GM18868 (cell line): ENCODE measurements around the gene NLN.
A peak's percentile ranks its signal among the peaks of the same experiment; 100 is the strongest.
"Not testable (repeated sequence)": the region's sequence is repeated elsewhere in the genome, so short reads cannot be mapped to it uniquely, and the experiment has no call there.

Experiments used
- ATAC-seq: cut with Tn5 transposase; IDR thresholded peaks from one replicate; pipeline ENCODE4 v1.9.1; 2021; ENCODE audit warnings: mild to moderate bottlenecking, moderate library complexity; ENCODE audit not compliant: unreplicated experiment

NLN gene

GRCh38 chr5:65769539-65769938 is 47.5 kb downstream of the NLN start:
- ATAC-seq, result no peak

GRCh38 chr5:65771266-65771665 is 49.3 kb downstream of the NLN start:
- no peak for ATAC-seq

DNA sequence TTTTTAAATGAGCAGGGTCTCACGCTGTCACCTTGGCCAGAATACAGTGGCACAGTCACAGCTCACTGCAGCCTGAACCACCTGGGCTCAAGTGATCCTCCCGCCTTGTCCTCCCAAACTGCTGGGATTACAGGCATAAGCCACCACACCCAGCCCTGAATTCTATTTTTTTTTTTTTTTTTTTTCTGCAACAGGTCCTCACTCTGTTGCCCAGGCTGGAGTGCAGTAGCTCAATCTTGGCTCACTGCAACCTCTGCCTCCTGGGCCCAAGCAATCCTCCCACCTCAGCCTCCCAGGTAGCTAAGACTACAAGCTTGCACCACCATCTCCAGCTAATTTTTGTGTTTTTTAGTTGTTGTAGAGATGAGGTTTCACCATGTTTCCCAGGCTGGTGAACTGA is 51.0 kb downstream of the NLN start:
- ATAC-seq, result not testable (repeated sequence)

DNA sequence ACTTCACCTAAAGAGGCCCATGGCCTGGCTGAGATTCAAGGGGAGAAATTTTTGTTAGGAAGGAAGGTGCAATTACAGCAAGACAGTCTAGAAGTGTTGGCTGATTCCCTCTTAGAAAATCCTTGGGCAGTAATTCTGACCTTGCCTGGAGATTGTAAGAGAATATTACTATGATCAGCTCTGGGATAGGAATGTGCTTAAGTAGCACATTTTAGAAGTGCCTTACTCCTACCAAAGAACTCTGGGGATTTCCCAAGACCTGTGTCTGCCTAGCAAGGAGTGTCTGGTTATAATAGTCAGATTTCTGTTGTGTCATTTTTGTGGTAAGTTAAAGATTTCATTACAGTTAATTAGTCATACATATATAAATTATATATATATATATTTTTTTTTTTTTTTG is 52.3 kb downstream of the NLN start:
- ATAC-seq, result peak; percentile 74

DNA sequence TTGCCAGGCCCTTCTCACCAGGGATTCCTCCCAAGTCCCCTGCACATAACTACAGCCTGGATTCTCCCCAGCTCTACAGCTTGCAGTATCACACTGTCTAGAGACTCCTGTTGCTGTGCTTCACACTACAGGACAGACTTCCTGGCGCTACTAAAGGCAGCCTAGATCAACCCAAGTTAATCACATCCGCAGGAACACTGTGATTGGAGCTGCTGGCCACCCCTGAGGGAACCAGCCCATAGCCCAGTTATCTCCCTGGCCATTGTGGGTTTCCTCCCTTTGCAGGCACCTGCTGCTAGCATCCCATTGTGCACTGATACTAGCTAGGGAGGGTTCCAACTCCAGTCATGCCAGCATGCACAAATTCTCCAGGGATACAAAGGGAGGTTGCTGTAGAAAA is 53.5 kb downstream of the NLN start:
- ATAC-seq, result no peak

DNA sequence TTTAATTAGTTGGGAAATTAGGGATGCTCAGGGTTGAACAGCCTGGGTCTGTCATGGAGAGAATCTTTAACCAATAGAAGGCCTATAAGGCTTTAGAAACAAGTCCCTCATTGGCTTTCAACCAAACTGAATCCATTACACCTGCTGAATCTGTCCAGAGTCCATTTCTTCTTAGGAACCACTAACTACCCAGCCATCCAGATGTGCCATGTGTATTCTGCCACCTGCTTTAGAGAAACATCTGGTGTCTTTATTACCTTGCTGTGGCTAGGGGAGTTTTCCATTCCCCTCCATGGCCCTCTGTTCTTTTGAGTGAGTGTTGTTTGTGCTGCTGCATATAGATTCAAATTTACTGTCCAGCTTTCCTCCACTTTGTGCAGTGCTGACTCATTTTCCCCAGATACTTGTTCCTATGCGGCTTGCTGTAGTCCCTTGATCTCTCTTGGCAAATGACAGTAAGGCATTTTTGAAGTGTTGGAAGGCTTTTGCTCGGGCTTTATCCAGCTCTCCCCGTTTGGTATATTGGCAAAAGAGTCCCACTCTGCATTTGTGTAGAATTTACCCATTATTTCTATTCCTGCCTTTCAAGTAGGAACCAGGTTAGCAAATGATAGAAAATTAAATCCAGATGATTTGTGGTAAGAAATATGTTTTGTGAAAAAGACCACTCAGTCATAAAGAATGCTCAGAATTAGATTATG is 54.6 kb downstream of the NLN start:
- ATAC-seq, result no peak

DNA sequence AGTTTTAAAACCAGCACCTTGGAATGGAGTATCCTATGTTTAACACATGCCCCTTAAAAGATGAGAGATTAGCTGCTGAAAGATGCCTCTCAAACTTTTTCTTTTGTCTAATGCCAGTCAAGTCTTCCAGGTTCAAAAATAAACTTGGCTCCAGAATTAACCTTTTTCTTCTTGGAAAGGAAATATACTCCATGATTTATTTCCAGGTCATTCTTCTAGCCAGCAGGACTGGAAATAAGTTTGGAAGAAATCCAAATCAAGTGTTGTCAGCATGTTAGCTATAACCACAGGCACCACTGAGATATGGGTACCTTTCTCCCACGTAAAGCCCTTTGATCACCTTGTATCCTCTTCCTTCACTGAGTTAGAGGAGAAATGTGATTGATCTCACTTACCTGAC is 56.1 kb downstream of the NLN start:
- no peak for ATAC-seq

DNA sequence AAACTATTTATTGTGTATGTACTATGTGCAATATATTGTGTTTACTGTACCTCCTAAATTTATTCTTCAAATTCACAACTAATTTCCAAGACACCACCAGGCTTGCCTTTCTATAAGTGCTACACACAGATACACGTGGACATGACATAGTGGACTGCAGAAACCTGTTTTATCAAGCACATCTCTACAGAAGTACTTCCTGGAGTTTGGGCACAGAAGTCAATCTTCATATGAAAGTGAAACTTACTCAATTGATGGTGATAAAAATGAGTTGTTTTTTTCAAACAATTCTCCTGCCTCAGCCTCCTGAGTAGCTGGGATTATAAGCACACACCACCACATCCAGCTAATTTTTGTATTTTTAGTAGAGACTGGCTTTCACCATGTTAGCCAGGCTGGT is 57.6 kb downstream of the NLN start:
- ATAC-seq, result peak; percentile 43

DNA sequence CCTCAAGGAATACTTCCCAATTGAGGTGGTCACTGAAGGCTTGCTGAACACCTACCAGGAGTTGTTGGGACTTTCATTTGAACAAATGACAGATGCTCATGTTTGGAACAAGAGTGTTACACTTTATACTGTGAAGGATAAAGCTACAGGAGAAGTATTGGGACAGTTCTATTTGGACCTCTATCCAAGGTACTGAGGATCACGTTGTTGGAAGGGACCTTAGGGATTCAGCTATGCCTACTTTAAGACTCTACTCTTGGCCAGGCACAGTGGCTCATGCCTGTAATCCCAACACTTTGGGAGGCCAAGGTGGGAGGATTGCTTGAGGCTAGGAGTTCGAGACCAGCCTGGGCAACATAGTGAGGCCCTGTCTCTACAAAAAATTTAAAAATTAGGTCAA is 66.3 kb downstream of the NLN start:
- ATAC-seq, result not testable (repeated sequence)

DNA sequence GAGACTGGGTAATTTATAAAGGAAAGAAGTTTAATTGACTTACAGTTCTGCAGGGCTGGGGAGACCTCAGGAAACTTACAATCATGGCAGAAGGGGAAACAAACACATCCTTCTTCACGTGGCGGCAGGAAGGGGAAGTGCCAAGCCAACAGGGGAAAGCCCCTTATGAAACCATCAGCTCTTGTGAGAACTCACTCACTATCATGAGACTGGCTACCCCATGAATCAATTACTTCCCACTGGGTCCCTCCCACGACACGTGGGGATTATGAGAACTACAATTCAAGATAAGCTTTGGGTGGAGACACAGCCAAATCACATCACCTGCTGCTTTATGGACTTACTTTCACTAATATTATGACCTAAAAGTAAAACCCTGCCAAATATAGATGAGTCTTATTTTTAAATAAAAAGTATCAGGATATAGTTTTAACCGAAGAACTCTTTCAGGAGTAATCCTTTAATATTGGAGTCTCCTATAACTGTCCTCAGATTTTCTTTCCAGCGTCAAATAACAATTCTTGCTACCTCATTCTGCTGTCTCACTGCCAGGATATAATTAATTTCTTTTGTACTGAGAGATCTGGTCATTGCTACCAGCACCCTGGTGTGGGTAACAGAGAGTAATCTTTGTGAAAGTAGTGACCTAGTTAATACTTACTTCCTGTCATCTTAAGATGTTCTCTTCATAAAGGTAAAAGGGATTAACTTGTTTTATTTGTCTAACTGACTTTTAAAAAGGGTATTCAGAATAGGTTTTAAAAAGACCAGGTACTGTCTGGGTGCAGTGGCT is 68.6 kb downstream of the NLN start:
- ATAC-seq, result peak; percentile 47

DNA sequence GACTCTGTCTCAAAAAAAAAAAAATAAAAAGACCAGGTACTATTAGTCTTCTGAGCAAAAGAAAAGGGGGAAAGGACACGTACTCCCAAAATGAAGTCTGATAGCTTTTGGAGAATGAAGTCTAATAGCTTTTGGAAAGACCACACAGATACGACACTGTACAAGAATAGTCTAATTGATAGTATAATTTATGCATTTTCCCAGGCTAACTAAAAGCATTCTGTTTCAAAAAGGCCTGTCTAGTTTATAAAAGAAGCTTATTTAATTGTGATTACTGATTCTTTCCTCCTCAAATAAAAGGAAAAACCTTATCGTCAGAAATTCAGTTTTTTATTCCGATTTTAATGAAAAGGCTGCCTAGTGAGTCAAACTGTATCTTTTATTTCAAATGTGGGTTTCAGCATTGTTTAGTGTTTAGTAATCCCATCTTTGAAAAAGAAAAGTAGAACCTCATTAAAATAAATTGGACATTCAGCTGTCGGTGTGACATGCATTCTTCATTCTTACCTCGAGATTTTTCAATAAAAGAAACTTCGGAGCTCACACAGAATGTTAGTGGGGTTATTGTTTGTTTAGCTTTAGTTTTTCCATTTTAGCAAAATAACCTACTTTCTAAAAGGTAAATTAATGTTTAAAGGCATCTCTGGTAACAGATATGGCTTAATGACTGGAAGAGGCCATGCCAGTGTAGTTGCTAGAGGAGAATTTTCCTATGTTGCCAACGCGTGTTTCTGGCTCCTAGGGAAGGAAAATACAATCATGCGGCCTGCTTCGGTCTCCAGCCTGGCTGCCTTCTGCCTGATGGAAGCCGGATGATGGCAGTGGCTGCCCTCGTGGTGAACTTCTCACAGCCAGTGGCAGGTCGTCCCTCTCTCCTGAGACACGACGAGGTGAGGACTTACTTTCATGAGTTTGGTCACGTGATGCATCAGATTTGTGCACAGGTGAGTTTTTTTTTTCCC is 70.0 kb downstream of the NLN start:
- no peak for ATAC-seq

DNA sequence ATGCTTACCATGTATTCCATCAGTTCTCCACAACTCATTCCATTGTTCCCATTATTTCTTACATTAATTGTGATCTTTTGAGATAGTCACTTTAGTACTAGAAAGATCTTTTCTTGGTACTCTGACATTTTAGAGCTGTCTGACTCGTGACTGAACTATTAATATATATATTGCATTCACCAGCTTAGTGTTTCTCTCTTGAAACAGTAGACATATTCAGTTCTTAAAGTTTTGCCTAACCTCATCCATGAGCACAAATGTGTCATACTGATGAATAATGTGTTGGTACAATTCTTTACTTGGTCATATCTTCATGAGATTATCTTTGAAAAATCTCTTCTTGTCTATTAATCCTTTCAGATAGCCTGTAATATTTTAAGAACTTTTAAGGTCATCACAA is 74.3 kb downstream of the NLN start:
- no peak for ATAC-seq

- no peak for ATAC-seq
These were observed 74.8 kb downstream of the NLN start for GRCh38 chr5:65796751-65797316.

- ATAC-seq, result no peak
These were observed 75.5 kb downstream of the NLN start for GRCh38 chr5:65797481-65797880.

DNA sequence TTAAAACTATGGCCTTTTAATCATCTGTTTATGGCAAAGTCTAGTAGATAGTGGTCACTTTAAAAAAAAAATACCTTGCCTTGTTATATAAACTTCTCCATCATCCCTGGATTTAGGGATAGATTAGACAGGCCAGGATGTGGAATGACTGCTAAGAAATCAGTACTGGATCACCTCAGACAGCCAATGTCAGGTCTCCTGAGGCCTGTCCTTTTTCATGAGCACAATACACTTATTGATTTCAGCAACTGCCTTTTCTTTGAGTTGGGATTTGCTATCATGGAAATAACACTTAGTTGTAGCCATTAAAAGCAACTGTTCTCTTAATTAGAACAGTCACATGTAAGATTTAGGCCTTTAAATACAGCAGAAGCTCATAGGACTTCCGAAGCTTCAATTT is 77.9 kb downstream of the NLN start:
- ATAC-seq, result no peak

DNA sequence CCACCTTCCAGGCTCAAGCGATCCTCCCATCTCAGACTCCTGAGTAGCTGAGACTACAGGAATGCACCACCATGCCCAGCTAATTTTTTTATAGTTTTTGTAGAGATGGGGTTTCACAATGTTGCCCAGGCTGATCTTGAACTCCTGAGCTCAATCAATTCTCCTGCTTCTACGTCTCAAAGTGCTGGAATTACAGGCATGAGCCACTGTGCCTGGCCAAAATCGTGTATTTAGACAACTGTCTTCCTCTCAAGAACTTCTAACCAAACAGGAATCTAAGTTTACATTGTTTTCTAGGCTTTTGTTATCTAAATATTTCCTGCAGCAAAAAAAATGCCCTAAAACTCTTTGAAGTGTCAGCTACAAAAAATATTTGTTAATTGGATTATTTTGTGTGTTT is 78.8 kb downstream of the NLN start:
- no peak for ATAC-seq

- ATAC-seq, result no peak
These were observed 79.4 kb downstream of the NLN start for GRCh38 chr5:65801352-65801783.

DNA sequence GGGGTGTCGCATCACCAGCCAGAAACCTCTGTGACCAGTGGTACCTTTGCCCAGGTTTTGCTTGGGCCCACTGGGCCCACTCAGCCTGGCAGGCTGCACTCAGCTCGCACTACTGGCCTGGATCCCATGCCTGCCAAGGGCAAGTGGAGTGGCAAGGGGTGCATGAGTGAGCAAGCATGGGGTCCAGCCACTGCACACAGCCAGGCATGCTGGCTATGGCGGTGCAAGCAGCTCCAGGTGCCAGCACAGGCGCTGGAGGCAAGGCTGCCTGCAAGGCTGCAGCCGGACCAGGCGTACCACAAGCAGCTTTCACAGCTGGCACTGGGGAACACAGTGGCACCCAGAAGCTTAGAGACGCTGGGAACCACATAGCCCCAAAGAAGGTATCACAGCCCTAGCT is 80.1 kb downstream of the NLN start:
- no peak for ATAC-seq

GRCh38 chr5:65802820-65803219 is 80.8 kb downstream of the NLN start:
- ATAC-seq, result no peak

DNA sequence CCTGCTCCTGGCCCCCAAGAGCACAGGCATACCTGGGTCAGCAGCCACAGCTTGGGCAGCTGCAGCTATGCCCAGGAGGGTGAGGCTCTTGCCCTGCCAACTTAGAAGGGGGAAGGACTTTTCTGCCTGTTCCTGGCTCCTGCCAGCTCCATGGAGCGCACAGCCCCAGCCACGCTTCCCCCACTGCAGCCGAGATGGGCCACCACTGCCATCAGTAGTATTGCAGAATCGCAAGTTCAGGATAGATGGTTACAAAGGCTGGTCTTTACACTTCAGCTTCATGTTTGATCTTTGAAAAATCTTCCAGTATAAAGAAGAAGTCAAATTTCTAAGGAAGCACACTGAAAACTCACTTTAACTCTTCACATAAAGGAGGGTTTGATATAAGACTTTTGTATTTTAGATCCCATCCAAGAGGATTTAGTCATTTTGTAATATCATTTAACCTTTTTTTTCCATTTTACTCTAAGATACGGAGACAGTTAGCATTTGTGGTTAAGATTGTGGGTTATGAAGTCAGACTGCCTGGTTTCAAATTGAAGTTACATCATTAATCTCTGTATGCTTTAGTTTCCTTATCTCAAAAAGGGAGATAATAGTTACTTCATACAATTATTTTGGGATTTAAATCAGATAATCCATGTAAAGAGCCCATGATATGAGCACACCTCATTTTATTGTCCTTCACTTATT is 81.8 kb downstream of the NLN start:
- no peak for ATAC-seq
